Liver (tissue), 9 donors: Measurements from ENCODE around the gene HIF1AN. TPM values are rescaled to one million over a fixed set of nuclear protein-coding genes. Genes with fewer than 3 reads are reported as not detected.
"Not testable (repeated sequence)": the region's sequence is repeated elsewhere in the genome, so short reads cannot be mapped to it uniquely, and the experiment has no call there.

Experiments used
- DNase-seq: peaks from one replicate; pipeline ENCODE4 v3.0.0-alpha.2; 2017; ENCODE audit warnings: low spot score
- H3K27ac ChIP-seq, 2 donors: one replicate each; pipeline ENCODE4 v1.7.0; 2013; ENCODE audit warnings: inconsistent platforms in 2 of 2, low read length in 2 of 2, control low read depth in 1 of 2, low read depth in 1 of 2, mild to moderate bottlenecking in 1 of 2
- H3K27me3 ChIP-seq, 4 donors: one replicate each; pipeline versions ENCODE4 v1.6.1 to v1.7.0; 2013; ENCODE audit warnings: low read length in 3 of 4, inconsistent platforms in 1 of 4, mild to moderate bottlenecking in 1 of 4, moderate library complexity in 1 of 4; ENCODE audit not compliant: control insufficient read depth in 4 of 4, insufficient read depth in 4 of 4
- H3K36me3 ChIP-seq, 4 donors: one replicate each; pipeline versions ENCODE4 v1.6.1 to v1.7.0; 2013; ENCODE audit warnings: low read length in 3 of 4, mild to moderate bottlenecking in 3 of 4, low read depth in 1 of 4, moderate library complexity in 1 of 4; ENCODE audit not compliant: control insufficient read depth in 4 of 4, insufficient read depth in 3 of 4
- H3K4me1 ChIP-seq, 4 donors: one replicate each; pipeline versions ENCODE4 v1.6.1 to v1.7.0; 2013; ENCODE audit warnings: low read length in 3 of 4, mild to moderate bottlenecking in 3 of 4, moderate library complexity in 1 of 4; ENCODE audit not compliant: control insufficient read depth in 4 of 4, insufficient read depth in 4 of 4
- H3K4me3 ChIP-seq, 3 donors: one replicate each; pipeline versions ENCODE4 v1.6.1 to v1.7.0; 2013; ENCODE audit warnings: low read length in 3 of 3, control low read depth in 1 of 3, low read depth in 1 of 3, mild to moderate bottlenecking in 1 of 3
- H3K9ac ChIP-seq, 2 donors: one replicate each; pipeline ENCODE4 v1.7.0; 2013; ENCODE audit warnings: low read length in 2 of 2, mild to moderate bottlenecking in 2 of 2, moderate library complexity in 2 of 2, control low read depth in 1 of 2, low read depth in 1 of 2
- H3K9me3 ChIP-seq, 4 donors: one replicate each; pipeline versions ENCODE4 v1.6.1 to v1.7.0; 2013; ENCODE audit warnings: low read length in 3 of 4; ENCODE audit not compliant: control insufficient read depth in 4 of 4
- EGR1 ChIP-seq, 2 donors: IDR thresholded peaks; 2 replicates each; pipeline ENCODE4 v1.6.1; 2016 to 2018; ENCODE audit warnings: antibody characterized with exemption in 2 of 2, low read depth in 2 of 2
- FOXA1 ChIP-seq: IDR thresholded peaks from 2 replicates; pipeline ENCODE4 v1.6.1; 2016; ENCODE audit warnings: antibody characterized with exemption
- FOXA2 ChIP-seq: IDR thresholded peaks from 2 replicates; pipeline ENCODE4 v1.6.1; 2016; ENCODE audit warnings: antibody characterized with exemption
- GABPA ChIP-seq, 2 donors: IDR thresholded peaks in 1 of 2; conservative IDR thresholded peaks in 1 of 2; 2 replicates each; pipeline ENCODE4 v1.6.1; 2016; ENCODE audit warnings: antibody characterized with exemption in 2 of 2, mild to moderate bottlenecking in 1 of 2, moderate library complexity in 1 of 2
- HNF4A ChIP-seq, 2 donors: conservative IDR thresholded peaks; 2 replicates each; pipeline ENCODE4 v1.6.1; 2016; ENCODE audit warnings: antibody characterized with exemption in 2 of 2, mild to moderate bottlenecking in 2 of 2
- HNF4G ChIP-seq: IDR thresholded peaks from 2 replicates; pipeline ENCODE4 v1.6.1; 2016; ENCODE audit warnings: antibody characterized with exemption
- JUND ChIP-seq, 2 donors: IDR thresholded peaks; 2 replicates each; pipeline ENCODE4 v1.6.1; 2016; ENCODE audit warnings: antibody characterized with exemption in 2 of 2
- MAX ChIP-seq: IDR thresholded peaks from 2 replicates; pipeline ENCODE4 v1.6.1; 2016; ENCODE audit warnings: antibody characterized with exemption
- NR2F2 ChIP-seq: IDR thresholded peaks from 2 replicates; pipeline ENCODE4 v1.6.1; 2016; ENCODE audit warnings: antibody characterized with exemption
- RAD21 ChIP-seq, 2 donors: IDR thresholded peaks; 2 replicates each; pipeline ENCODE4 v1.6.1; 2016; ENCODE audit warnings: antibody characterized with exemption in 2 of 2, mild to moderate bottlenecking in 2 of 2
- RXRA ChIP-seq, 2 donors: IDR thresholded peaks; 2 replicates each; pipeline ENCODE4 v1.6.1; 2017 to 2018; ENCODE audit warnings: antibody characterized with exemption in 2 of 2, mild to moderate bottlenecking in 1 of 2
- SP1 ChIP-seq: IDR thresholded peaks from 2 replicates; pipeline ENCODE4 v1.6.1; 2018; ENCODE audit warnings: antibody characterized with exemption, mild to moderate bottlenecking
- TAF1 ChIP-seq: conservative IDR thresholded peaks from 2 replicates; pipeline ENCODE4 v1.6.1; 2016; ENCODE audit warnings: antibody characterized with exemption, mild to moderate bottlenecking
- YY1 ChIP-seq: IDR thresholded peaks from 2 replicates; pipeline ENCODE4 v1.6.1; 2016; ENCODE audit warnings: antibody characterized with exemption, mild to moderate bottlenecking
- WGBS: extraction: QIAGEN DNeasy Blood & Tissue Kit; methylation state at CpG from one replicate; pipeline ENCODE4 v1.1.7; 2013; 5-methylcytosine and 5-hydroxymethylcytosine counted together
- polyA plus RNA-seq, 2 donors: library from polyadenylated mRNA; stranded (reverse) in 1 of 2; unstranded in 1 of 2; fragments of 200-250 nt in 1 of 2; fragments of >200 nt in 1 of 2; fragmentation: Nextera tagmentation in 1 of 2; extraction: Ambion mirVana in 1 of 2; gene quantifications; one replicate each; pipeline versions ENCODE4 v1.2.1 to v1.2.3, GENCODE V29; 2013 to 2015
- total RNA-seq, 2 donors: library from RNA; depleted of rRNA; stranded (reverse); fragments of >200 nt; gene quantifications; one replicate each; pipeline ENCODE4 v1.2.3, GENCODE V29; 2014
- TF ChIP-seq, protein P1 (sequence below): fragments of 150-350 bp; IDR thresholded peaks from 2 replicates; pipeline ENCODE4 v1.5.1; 2017; ENCODE audit warnings: improper control_type of control experiment, low read depth, low read length; ENCODE audit not compliant: missing input control
- TF ChIP-seq, protein P2 (sequence below): IDR thresholded peaks from 2 replicates; pipeline ENCODE4 v1.6.1; 2016; ENCODE audit warnings: antibody characterized with exemption
- donor health status: healthy.
- donor health status: healthy.
- donor health status: healthy.
- donor health status: healthy.
- donor health status: healthy.

Gene HIF1AN
- total and polyA plus RNA-seq, 4 donors, result 4.6 to 10.7 (median 7.5) TPM

- no peak overlapping the region for H3K4me3 ChIP-seq
- H3K9ac ChIP-seq, result no peak overlapping the region
These were observed 35.5 kb downstream of the HIF1AN start for GRCh38 chr10:100571084-100571856.

GRCh38 chr10:100575146-100575545 is 39.4 kb downstream of the HIF1AN start:
- H3K4me3 ChIP-seq, H3K27me3 ChIP-seq, H3K9ac ChIP-seq, H3K27ac ChIP-seq, DNase-seq, H3K36me3 ChIP-seq, H3K9me3 ChIP-seq, H3K4me1 ChIP-seq: not testable (repeated sequence)
- WGBS, result 78% methylated on average over 7 of the region's 7 CpGs

More at GRCh38 chr10:100571084-100571856, 35.5 kb downstream of the HIF1AN start:
- Histone ChIP-seq H3K27me3 (peaks cover 0 to 11% (median 3%) of the 10 kb centered on the region in 4 donors), H3K36me3 (no peaks in the 10 kb centered on the region), H3K27ac (no peak overlapping the region), H3K9me3 (no peaks in the 10 kb centered on the region), H3K4me1 (no peaks in the 10 kb centered on the region)
- WGBS, result 88% methylated on average over 24 of the region's 24 CpGs
- no peak for TF ChIP-seq MAX
- TF ChIP-seq, protein P1, sequence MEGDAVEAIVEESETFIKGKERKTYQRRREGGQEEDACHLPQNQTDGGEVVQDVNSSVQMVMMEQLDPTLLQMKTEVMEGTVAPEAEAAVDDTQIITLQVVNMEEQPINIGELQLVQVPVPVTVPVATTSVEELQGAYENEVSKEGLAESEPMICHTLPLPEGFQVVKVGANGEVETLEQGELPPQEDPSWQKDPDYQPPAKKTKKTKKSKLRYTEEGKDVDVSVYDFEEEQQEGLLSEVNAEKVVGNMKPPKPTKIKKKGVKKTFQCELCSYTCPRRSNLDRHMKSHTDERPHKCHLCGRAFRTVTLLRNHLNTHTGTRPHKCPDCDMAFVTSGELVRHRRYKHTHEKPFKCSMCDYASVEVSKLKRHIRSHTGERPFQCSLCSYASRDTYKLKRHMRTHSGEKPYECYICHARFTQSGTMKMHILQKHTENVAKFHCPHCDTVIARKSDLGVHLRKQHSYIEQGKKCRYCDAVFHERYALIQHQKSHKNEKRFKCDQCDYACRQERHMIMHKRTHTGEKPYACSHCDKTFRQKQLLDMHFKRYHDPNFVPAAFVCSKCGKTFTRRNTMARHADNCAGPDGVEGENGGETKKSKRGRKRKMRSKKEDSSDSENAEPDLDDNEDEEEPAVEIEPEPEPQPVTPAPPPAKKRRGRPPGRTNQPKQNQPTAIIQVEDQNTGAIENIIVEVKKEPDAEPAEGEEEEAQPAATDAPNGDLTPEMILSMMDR, result no peak
- no peak for TF ChIP-seq EGR1 (IDR thresholded peaks at IDR 0.05; ENCODE audit: low read depth in 2 of 2)
- TF ChIP-seq FOXA1, result no peak
- no peak for TF ChIP-seq RXRA (IDR thresholded peaks at IDR 0.05)
- no peak for TF ChIP-seq HNF4A (conservative IDR thresholded peaks at IDR 0.05)
- no peak for TF ChIP-seq TAF1
- no peak for TF ChIP-seq NR2F2
- no peak for TF ChIP-seq GABPA (IDR thresholded peaks at IDR 0.05 in 1 of 2, conservative IDR thresholded peaks at IDR 0.05 in 1 of 2)
- DNase-seq, result no peak

DNA sequence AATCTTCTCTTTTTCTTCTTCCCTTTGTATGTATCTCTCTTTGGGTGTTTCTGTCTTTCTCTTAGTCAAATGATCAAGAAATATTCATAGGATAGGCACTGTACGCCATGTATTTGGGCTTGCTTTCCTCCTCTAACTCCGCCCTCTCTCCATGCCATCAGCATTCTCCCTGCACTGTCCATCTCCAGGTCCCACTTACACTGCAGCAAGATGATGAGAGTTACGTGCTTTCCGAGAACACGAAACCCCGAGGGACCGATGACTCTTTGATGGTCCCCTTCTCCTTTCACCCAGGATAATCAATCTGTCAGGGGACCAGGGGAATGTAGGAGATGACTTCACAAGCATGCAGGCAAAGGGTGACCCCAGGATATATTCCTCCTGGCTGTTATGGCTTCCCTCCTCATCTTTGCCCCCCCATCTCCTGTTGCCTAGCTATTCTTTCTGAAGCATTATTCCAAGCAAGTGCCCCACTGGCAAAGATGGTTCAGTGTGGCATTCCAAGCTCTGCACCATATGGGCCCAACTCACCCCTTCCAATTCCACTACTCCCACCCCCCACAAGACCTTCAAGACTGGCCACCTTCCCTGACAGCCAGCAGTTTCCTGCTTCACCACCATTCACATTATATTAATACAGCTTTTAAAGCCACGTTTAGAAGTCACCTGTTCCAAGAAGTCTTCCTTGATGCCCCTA is 40.0 kb downstream of the HIF1AN start:
- Histone ChIP-seq H3K36me3 (no peaks in the 10 kb centered on the region), H3K9me3 (no peaks in the 10 kb centered on the region), H3K27me3 (peaks cover 0 to 4% (median 0%) of the 10 kb centered on the region in 4 donors), H3K27ac (no peak overlapping the region), H3K4me1 (no peaks in the 10 kb centered on the region), H3K9ac (no peak overlapping the region), H3K4me3 (no peak overlapping the region)
- DNase-seq, result no peak
- 81% methylated on average over 8 of the region's 8 CpGs for WGBS
- TF ChIP-seq FOXA2 (no peak), NR2F2 (no peak), FOXA1 (no peak), YY1 (no peak), EGR1 (IDR thresholded peaks at IDR 0.05; ENCODE audit: low read depth in 2 of 2) (no peak), GABPA (IDR thresholded peaks at IDR 0.05 in 1 of 2, conservative IDR thresholded peaks at IDR 0.05 in 1 of 2) (no peak), HNF4G (no peak), SP1 (no peak), TAF1 (no peak), HNF4A (conservative IDR thresholded peaks at IDR 0.05) (no peak), RAD21 (IDR thresholded peaks at IDR 0.05) (no peak), JUND (IDR thresholded peaks at IDR 0.05) (no peak), MAX (no peak)
- TF ChIP-seq, protein P1, result no peak
- TF ChIP-seq, protein P2, sequence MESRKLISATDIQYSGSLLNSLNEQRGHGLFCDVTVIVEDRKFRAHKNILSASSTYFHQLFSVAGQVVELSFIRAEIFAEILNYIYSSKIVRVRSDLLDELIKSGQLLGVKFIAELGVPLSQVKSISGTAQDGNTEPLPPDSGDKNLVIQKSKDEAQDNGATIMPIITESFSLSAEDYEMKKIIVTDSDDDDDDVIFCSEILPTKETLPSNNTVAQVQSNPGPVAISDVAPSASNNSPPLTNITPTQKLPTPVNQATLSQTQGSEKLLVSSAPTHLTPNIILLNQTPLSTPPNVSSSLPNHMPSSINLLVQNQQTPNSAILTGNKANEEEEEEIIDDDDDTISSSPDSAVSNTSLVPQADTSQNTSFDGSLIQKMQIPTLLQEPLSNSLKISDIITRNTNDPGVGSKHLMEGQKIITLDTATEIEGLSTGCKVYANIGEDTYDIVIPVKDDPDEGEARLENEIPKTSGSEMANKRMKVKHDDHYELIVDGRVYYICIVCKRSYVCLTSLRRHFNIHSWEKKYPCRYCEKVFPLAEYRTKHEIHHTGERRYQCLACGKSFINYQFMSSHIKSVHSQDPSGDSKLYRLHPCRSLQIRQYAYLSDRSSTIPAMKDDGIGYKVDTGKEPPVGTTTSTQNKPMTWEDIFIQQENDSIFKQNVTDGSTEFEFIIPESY, result no peak
